Activated CD4-positive, alpha-beta memory T cell treated with anti-CD3 and anti-CD28 coated beads, Interleukin-2, amount 10 ng/mL, durations not matched to agents 7 days and 5 days (primary cell): Measurements from ENCODE around the gene DOCK6. TPM values are rescaled to one million over a fixed set of nuclear protein-coding genes. Genes with fewer than 3 reads are reported as not detected.
A peak's percentile ranks its signal among the peaks of the same experiment; 100 is the strongest.
"Not testable (repeated sequence)": the region's sequence is repeated elsewhere in the genome, so short reads cannot be mapped to it uniquely, and the experiment has no call there.

ENCODE experiments used
- CTCF ChIA-PET: fragments of 350-600 bp; sonication (Branson Sonifier 250); formaldehyde crosslinking; loops from one replicate; lab custom pipeline; 2021; ENCODE audit warnings: antibody characterized with exemption, inconsistent platforms; lab: Charles Lee
- POLR2A ChIA-PET: fragments of 350-600 bp; sonication (Branson Sonifier 250); formaldehyde crosslinking; loops from one replicate; lab custom pipeline; 2021; ENCODE audit warnings: antibody characterized with exemption; lab: Charles Lee
- DNase-seq: peaks from one replicate; pipeline ENCODE4 v3.0.0-alpha.2; 2020
- H3K27ac Mint-ChIP-seq: one replicate; pipeline ENCODE4 v1.8.0; 2021; ENCODE audit warnings: mild to moderate bottlenecking, mixed read lengths
- H3K27me3 Mint-ChIP-seq: one replicate; pipeline ENCODE4 v1.8.0; 2021; ENCODE audit warnings: mixed read lengths
- H3K36me3 Mint-ChIP-seq: one replicate; pipeline ENCODE4 v1.8.0; 2021; ENCODE audit warnings: low read depth, mixed read lengths
- H3K4me1 Mint-ChIP-seq: one replicate; pipeline ENCODE4 v1.8.0; 2021; ENCODE audit warnings: mixed read lengths
- H3K4me3 Mint-ChIP-seq: one replicate; pipeline ENCODE4 v1.8.0; 2021; ENCODE audit warnings: mild to moderate bottlenecking, mixed read lengths
- H3K9me3 Mint-ChIP-seq: one replicate; pipeline ENCODE4 v1.8.0; 2021; ENCODE audit warnings: mixed read lengths
- total RNA-seq, 2 experiments: library from RNA; stranded (reverse); gene quantifications; one replicate each; pipeline ENCODE4 v1.2.3, GENCODE V29; 2021

The DOCK6 gene
- total RNA-seq, 2 experiments from 2014 or later = 0.35 to 0.68 TPM

DNA sequence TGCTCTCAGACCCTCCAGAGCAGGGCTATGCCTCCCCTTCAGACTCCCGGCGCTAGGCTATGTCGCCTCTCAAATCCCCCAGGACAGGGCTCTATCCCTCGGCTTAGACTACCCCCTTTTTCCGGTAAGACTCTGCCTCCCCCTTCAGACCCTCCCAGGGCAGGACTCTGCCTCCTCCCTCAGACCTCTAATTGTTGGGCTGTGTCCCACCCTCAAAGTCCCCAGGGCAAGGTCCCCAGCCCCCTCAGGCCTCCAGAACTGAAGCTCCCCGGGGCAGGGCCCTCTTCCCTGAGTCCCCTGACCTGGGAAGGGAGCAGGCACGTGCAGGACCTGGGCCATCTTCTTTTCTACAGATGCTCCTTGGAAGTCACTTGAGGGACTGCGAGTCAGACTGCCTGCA is 68.2 kb downstream of the DOCK6 start:
- no peak overlapping the region for H3K4me3 Mint-ChIP-seq
- no peak overlapping the region for H3K27ac Mint-ChIP-seq
- CTCF ChIA-PET = no interaction called here
- no peaks in the 10 kb centered on the region for H3K36me3 Mint-ChIP-seq
- peaks cover 13% of the 10 kb centered on the region for H3K27me3 Mint-ChIP-seq
- peaks cover 17% of the 10 kb centered on the region for H3K4me1 Mint-ChIP-seq
- no peaks in the 10 kb centered on the region for H3K9me3 Mint-ChIP-seq
- POLR2A ChIA-PET = no interaction called here
- no peak for DNase-seq

DNA sequence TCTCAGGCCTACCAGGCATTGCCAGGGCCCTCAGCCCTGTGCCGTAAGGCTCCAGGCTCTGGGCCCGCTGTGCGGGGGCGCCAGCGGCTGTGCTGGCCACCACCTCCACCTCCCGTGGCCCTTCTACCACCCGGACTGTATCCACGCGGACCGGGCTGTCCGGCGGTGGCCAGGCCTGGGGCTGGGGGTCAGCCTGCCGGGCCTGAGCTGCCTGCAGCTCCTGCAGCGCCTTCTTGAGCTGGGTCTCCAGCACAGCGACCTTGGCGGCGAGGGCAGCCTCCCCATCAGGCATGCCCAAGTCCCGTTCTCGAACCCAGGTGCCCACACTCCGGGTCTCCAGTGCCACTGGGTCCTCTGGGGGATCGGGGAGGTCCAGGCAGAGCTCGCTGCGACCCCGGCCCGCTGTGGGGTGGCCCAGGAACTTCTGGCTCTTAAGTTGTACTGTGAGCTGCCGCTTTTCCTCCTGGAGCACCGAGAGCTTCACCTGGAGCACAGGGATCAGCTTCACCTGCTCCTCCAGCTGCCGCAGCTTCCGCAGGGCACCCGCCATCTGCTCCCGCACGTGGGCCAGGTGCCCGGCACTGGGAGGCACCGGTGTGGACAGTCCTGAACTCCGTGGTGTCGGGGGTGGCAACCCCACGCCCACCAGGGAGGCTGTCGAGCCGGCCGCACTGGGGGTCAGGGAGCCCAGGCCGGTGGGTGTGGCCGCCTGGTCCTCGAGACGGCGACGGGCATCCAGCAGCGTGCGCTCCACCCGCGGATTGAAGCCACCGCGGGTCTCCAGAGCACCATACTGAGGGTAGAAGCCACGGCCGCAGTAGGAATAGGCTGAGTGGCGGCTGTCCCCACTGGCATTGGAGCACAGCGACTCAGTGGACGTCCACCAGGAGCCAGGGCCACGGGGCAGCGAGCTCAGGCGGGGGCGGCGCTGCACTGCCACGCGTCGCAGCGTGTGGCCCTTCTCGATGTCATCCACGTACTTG is 69.1 kb downstream of the DOCK6 start:
- no peak overlapping the region for H3K27ac Mint-ChIP-seq
- no peak for DNase-seq
- POLR2A ChIA-PET = no interaction called here

DNA sequence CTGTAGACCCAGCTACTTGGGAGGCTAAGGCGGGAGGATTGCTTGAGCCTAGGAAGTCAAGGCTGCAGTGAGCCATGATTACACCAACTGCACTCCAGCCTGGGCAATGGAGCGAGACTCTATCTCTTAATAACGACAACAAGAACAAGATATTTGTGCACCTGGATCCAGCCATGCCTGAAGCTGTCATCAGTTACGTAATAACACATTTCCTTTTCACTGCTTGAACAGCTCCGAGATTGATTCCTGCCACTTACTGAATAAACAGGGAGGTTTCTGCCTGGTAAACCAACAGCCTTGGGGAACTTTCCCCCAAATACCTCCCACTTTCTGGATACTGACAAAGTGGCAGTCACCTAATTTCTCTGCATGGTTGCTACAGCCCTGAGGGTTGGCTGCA is 70.4 kb downstream of the DOCK6 start:
- DNase-seq = no peak
- no peaks in the 10 kb centered on the region for H3K9me3 Mint-ChIP-seq
- CTCF ChIA-PET = no interaction called here
- H3K36me3 Mint-ChIP-seq = no peaks in the 10 kb centered on the region
- no peak overlapping the region for H3K27ac Mint-ChIP-seq
- H3K27me3 Mint-ChIP-seq = peaks cover 11% of the 10 kb centered on the region
- peaks cover 12% of the 10 kb centered on the region for H3K4me1 Mint-ChIP-seq
- H3K4me3 Mint-ChIP-seq = no peak overlapping the region
- POLR2A ChIA-PET = no interaction called here

More for the DNA sequence above, 69.1 kb downstream of the DOCK6 start:
- H3K9me3 Mint-ChIP-seq = no peaks in the 10 kb centered on the region
- no peak overlapping the region for H3K4me3 Mint-ChIP-seq
- no peaks in the 10 kb centered on the region for H3K36me3 Mint-ChIP-seq
- CTCF ChIA-PET = no interaction called here
- H3K27me3 Mint-ChIP-seq = peaks cover 13% of the 10 kb centered on the region
- peaks cover 17% of the 10 kb centered on the region for H3K4me1 Mint-ChIP-seq

DNA sequence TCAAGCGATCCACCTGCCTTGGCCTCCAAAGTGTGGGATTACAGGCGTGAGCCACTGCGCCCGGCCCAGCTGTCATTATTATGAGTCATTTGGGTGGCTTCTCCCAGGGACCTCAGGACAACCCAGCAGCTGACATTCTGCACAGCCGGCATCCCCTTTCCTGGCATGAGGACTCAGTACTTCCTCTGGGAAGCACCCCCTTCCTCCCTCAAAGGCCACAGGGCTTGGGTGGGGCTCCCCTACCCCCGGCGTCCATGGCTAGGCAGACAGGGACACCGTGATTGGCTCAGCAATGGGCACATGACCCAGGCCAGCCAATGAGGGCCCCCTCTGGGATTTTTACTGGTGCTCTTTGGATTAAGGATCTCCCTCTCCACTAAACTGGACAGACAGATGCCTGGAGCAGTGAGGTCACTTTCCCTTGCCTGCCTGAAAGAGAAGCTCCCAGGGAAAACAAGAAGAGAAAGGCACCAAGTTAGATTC is 71.0 kb downstream of the DOCK6 start:
- peaks cover 9% of the 10 kb centered on the region for H3K4me1 Mint-ChIP-seq
- ChIA-PET CTCF (no interaction called here), POLR2A (no interaction called here)
- no peaks in the 10 kb centered on the region for H3K9me3 Mint-ChIP-seq
- H3K27me3 Mint-ChIP-seq = peaks cover 8% of the 10 kb centered on the region
- H3K4me3 Mint-ChIP-seq = no peak overlapping the region
- no peak for DNase-seq
- H3K27ac Mint-ChIP-seq = no peak overlapping the region
- H3K36me3 Mint-ChIP-seq = no peaks in the 10 kb centered on the region

DNA sequence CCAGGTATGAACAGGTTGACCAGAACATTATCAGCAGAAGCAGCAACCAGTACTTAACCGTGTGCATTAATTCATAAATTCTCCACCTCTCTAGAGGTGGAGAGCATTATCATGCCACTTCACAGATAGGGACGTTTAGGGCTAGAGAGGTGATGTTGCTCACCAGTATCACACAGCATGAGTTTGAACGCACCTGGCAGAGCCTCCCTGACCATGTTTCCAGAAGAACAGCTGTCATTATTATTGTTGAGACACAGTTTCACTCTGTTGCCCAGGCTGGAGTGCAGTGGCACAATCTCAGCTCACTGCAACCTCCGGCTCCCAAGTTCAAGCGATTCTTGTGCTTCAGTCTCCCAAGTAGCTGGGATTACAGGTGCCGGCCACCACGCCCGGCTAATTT is 71.8 kb downstream of the DOCK6 start:
- POLR2A ChIA-PET = no interaction called here
- no peak overlapping the region for H3K27ac Mint-ChIP-seq
- CTCF ChIA-PET = no interaction called here
- peaks cover 2% of the 10 kb centered on the region for H3K27me3 Mint-ChIP-seq
- no peak for DNase-seq
- no peaks in the 10 kb centered on the region for H3K36me3 Mint-ChIP-seq
- H3K9me3 Mint-ChIP-seq = no peaks in the 10 kb centered on the region
- peaks cover 5% of the 10 kb centered on the region for H3K4me1 Mint-ChIP-seq
- no peak overlapping the region for H3K4me3 Mint-ChIP-seq

DNA sequence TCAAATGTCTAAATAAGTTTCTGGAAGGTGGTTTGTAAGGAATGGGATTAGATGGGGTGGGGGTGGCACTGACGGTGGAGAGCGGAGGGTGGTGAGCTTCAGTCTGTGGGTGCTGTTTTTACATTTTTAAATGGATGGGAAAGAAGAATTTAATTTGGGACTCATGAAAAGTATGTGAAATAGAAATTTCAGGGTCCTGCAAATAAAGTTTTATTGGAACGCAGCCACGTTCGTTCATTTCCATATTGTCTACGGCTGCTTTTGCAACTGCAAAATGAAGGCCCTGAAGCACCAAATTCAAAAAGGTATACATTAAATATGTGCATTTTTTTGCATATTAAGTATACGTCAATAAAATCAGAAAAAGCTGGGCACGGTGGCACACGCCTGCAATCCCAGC is 74.9 kb downstream of the DOCK6 start:
- peaks cover 4% of the 10 kb centered on the region for H3K27me3 Mint-ChIP-seq
- POLR2A ChIA-PET = no interaction called here
- H3K27ac Mint-ChIP-seq = no peak overlapping the region
- H3K36me3 Mint-ChIP-seq = no peaks in the 10 kb centered on the region
- CTCF ChIA-PET = interaction anchor here (1.6 kb wide), 1 partner anchor 20 kb away, joined by 4 read pairs; no protein-coding TSS in a partner anchor
- H3K4me3 Mint-ChIP-seq = no peak overlapping the region
- H3K4me1 Mint-ChIP-seq = no peaks in the 10 kb centered on the region
- H3K9me3 Mint-ChIP-seq = no peaks in the 10 kb centered on the region
- DNase-seq = no peak

DNA sequence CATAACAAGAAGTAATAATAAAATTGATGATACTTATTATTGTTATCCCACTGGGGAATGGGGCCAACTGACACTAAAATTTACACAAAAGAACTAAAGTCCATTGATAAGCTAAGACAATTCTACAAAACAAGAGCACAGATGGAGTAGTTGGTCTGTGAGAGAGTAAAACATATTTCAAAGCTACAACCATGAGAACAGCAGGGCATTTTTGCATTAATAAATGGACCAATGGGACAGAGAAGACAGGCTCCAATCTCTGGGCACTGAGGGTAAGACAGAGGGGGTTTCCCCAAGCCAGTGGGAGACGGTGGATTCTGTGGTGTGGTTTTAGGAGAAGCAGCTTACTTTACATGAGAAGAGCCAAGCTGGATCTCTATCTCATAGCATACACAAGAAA is 79.3 kb downstream of the DOCK6 start:
- Mint-ChIP-seq H3K36me3 (no peaks in the 10 kb centered on the region), H3K9me3 (no peaks in the 10 kb centered on the region), H3K27me3 (peaks cover 9% of the 10 kb centered on the region), H3K4me1 (peaks cover 9% of the 10 kb centered on the region), H3K4me3 (no peak overlapping the region), H3K27ac (no peak overlapping the region)
- CTCF ChIA-PET = interaction anchor here (0.7 kb wide), 1 partner anchor 147 kb away, joined by 3 read pairs; no protein-coding TSS in a partner anchor
- POLR2A ChIA-PET = interaction anchor here (1.5 kb wide), 1 partner anchor 27 kb away, joined by 6 read pairs; the partner anchor contains the start of gene SPC24
- no peak for DNase-seq

DNA sequence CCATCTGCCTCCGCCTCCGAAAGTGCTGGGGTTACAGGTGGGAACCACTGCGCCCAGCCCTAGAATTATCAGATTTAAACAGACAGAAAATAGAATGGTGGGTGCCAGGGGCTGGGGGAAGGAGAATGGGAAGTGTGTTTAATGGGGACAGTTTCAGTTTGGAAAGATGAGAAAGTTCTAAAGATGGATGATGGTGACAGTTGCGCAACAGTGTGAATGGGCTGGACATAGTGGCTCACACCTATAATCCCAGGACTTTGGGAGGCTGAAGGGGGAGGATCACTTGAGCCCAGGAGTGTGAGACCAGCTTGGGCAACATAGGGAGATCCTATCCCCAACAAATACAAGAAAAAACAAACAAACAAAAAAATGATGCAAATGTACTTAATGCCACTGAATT is 80.8 kb downstream of the DOCK6 start:
- no peaks in the 10 kb centered on the region for H3K9me3 Mint-ChIP-seq
- H3K4me1 Mint-ChIP-seq = peaks cover 9% of the 10 kb centered on the region
- H3K36me3 Mint-ChIP-seq = no peaks in the 10 kb centered on the region
- no peak overlapping the region for H3K27ac Mint-ChIP-seq
- POLR2A ChIA-PET = no interaction called here
- no peak for DNase-seq
- peaks cover 9% of the 10 kb centered on the region for H3K27me3 Mint-ChIP-seq
- H3K4me3 Mint-ChIP-seq = no peak overlapping the region
- CTCF ChIA-PET = no interaction called here

DNA sequence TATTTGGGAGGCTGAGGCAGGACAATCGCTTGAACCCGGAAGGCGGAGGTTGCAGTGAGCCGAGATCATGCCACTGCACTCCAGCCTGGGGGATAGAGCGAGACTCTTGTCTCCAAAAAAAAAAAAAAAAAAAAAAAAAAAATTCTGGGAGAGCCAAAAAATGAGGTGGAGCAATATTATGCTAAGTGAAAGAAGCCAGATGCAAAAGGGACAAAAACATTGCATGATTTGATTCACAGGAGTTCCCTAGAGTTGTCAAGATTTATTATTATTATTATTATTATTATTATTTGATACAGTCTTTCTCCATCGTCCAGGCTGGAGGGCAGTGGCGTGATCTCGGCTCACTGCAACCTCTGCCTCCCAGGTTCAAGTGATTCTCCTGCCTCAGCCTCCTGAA is 81.3 kb downstream of the DOCK6 start:
- H3K9me3 Mint-ChIP-seq = not testable (repeated sequence)

DNA sequence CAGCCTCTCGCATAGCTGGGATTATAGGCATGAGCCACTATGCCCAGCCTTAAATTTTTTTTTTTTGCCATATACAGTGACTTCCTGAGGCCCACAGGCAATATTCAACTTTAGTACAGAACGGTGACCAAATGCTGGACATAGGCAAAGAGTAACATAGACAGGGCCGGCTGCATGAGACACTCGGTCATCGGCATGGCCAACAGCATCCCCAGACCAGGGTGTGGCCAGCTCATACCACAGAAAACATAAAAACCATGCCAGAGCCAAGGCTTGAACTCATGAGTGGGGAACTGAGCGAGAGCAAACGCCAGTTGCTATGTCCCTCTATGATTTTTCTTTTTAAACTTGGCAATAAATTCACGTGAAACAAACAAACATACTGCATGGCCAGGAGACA is 82.0 kb downstream of the DOCK6 start:
- DNase-seq = no peak
- Mint-ChIP-seq H3K4me1 (peaks cover 9% of the 10 kb centered on the region), H3K9me3 (no peaks in the 10 kb centered on the region), H3K4me3 (no peak overlapping the region), H3K27me3 (peaks cover 9% of the 10 kb centered on the region), H3K27ac (no peak overlapping the region), H3K36me3 (no peaks in the 10 kb centered on the region)
- CTCF ChIA-PET = no interaction called here
- POLR2A ChIA-PET = no interaction called here

More for the DNA sequence above, 81.3 kb downstream of the DOCK6 start:
- H3K4me1 Mint-ChIP-seq, CTCF ChIA-PET, POLR2A ChIA-PET, H3K27ac Mint-ChIP-seq, H3K4me3 Mint-ChIP-seq, DNase-seq, H3K36me3 Mint-ChIP-seq, H3K27me3 Mint-ChIP-seq: not testable (repeated sequence)

DNA sequence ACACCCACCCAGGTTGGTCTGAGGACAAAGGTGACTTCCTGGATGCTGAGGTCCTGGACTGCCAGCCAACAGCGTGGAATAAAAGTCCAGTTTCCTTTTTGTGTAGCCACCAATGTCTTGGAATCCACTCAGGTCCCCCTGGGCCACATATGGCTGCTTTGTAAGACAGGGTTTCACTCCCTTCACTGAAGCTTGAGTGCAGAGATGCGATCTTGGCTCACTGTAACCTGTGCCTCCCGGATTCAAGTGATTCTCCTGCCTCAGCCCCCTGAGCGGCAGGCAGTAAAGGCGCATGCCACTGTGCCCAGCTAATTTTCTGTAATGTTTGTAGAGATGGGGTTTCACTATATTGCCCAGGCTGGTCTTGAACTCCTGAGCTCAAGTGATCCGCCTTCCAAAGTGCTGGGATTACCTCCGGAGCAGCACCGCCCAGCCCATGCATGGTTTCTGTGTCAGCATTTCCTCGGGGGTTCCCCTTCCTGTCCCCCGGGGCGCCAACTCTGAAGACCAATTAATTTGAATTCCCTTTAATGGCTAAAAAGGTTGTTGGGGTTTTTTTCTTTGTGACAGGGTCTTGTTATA is 82.5 kb downstream of the DOCK6 start:
- Mint-ChIP-seq H3K4me1 (peaks cover 9% of the 10 kb centered on the region), H3K36me3 (no peaks in the 10 kb centered on the region), H3K27me3 (peaks cover 9% of the 10 kb centered on the region), H3K9me3 (no peaks in the 10 kb centered on the region), H3K27ac (no peak overlapping the region), H3K4me3 (no peak overlapping the region)
- POLR2A ChIA-PET = no interaction called here
- CTCF ChIA-PET = no interaction called here
- peak; percentile 25 for DNase-seq

DNA sequence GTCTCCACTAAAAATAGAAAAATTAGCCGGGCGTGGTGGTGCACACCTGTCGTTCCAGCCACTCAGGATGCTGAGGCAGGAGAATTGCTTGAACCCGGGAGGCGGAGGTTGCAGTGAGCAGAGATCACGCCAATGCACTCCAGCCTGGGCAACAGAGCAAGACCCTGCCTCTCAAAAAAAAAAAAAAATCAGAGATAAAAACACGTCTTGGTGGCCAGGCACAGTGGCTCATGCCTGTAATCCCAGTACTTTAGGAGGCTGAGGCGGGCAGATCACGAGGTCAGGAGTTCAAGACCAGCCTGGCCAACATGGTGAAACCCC is 83.2 kb downstream of the DOCK6 start:
- CTCF ChIA-PET, DNase-seq, H3K4me3 Mint-ChIP-seq, H3K9me3 Mint-ChIP-seq, H3K36me3 Mint-ChIP-seq, H3K27ac Mint-ChIP-seq, H3K4me1 Mint-ChIP-seq, POLR2A ChIA-PET, H3K27me3 Mint-ChIP-seq: not testable (repeated sequence)

DNA sequence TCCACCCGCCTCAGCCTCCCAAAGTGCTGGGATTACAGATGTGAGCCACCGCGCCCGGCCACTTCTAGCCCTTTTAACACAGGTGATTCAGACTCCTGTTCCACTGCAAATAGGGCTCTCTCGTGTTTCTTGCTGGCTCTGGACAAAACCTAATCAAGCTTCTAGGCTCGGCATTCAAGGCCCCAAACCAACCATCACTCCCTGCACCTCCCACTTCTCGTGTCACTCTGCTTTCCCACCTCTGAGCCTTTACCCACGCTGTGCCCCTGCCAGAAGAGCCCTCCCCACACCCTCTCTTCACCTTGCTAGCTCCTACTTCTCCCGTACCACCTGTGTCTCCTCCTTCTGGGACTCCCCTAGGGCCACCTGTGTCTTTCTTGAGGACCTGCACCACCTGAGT is 84.7 kb downstream of the DOCK6 start:
- no peaks in the 10 kb centered on the region for H3K9me3 Mint-ChIP-seq
- POLR2A ChIA-PET = interaction anchor here (0.6 kb wide), 1 partner anchor 68 kb away, joined by 3 read pairs; no protein-coding TSS in a partner anchor
- no peak for DNase-seq

More for the DNA sequence above, 84.7 kb downstream of the DOCK6 start:
- Mint-ChIP-seq H3K36me3 (no peaks in the 10 kb centered on the region), H3K27ac (no peak overlapping the region), H3K4me3 (no peak overlapping the region), H3K27me3 (peaks cover 5% of the 10 kb centered on the region), H3K4me1 (peaks cover 9% of the 10 kb centered on the region)
- CTCF ChIA-PET = no interaction called here
